HG02798 (cell line): ENCODE measurements around the gene MAP4K4.
"Not testable (repeated sequence)": the region's sequence is repeated elsewhere in the genome, so short reads cannot be mapped to it uniquely, and the experiment has no call there.

Experiments used
- ATAC-seq: cut with Tn5 transposase; IDR thresholded peaks from one replicate; pipeline ENCODE4 v1.9.1; 2021; ENCODE audit warnings: mild to moderate bottlenecking; ENCODE audit not compliant: unreplicated experiment, poor library complexity

The MAP4K4 gene

DNA sequence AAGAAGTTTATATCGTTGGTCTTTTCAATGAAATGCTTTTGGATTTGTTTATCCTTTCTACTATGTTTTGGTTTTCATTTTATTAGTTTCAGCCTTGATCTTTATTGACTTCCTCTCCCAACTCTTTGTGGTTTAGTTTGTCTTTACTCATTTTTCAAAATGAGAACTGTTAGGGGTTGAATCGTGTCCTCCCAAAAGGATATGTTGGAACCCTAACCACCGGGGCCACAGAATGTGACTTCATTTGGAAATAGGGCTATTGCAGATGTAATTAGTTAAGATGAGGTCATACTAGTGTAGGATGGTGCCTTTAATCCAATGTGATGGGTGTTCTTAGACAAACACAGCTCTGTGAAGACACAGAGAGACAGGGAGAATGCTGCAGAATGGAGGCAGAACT lies 233.9 kb downstream of the MAP4K4 start:
- no peak for ATAC-seq

DNA sequence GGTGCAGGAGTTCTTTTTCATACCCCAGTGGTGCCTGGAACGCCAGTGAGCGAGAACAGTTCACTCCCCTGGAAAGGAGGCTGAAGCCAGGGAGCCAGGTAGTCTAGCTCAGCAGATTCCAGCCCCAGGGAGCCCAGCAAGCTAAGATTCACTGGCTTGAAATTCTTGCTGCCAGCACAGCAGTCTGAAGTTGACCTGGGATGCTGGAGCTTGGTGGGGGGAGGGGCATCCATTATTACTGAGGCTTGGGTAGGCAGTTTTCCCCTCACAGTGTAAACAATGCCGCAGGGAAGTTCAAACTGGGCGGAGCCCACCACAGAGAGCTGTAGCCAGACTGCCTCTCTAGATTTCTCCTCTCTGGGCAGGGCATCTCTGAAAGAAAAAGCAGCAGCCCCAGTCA lies 238.3 kb downstream of the MAP4K4 start:
- ATAC-seq, result not testable (repeated sequence)

- no peak for ATAC-seq
Measured at GRCh38 chr2:101942851-101943250, 245.3 kb downstream of the MAP4K4 start.
